ENCODE results near the gene UBALD2. TPM values are rescaled to one million over a fixed set of nuclear protein-coding genes. Genes with fewer than 3 reads are reported as not detected.
"Not testable (repeated sequence)": the region's sequence is repeated elsewhere in the genome, so short reads cannot be mapped to it uniquely, and the experiment has no call there.

UBALD2 gene
- polyA plus RNA-seq, 1 experiment, result 18.1 TPM

- Histone ChIP-seq H3K27me3 (ENCODE audit: control insufficient read depth, insufficient read depth, low read length) (no peaks in the 10 kb centered on the region), H3K9me3 (ENCODE audit: control insufficient read depth, insufficient read depth, low read length) (no peaks in the 10 kb centered on the region), H3K27ac (ENCODE audit: low read depth, low read length) (no peak overlapping the region), H3K4me3 (ENCODE audit: low read depth, low read length) (no peak overlapping the region)
- TF ChIP-seq, protein P1, sequence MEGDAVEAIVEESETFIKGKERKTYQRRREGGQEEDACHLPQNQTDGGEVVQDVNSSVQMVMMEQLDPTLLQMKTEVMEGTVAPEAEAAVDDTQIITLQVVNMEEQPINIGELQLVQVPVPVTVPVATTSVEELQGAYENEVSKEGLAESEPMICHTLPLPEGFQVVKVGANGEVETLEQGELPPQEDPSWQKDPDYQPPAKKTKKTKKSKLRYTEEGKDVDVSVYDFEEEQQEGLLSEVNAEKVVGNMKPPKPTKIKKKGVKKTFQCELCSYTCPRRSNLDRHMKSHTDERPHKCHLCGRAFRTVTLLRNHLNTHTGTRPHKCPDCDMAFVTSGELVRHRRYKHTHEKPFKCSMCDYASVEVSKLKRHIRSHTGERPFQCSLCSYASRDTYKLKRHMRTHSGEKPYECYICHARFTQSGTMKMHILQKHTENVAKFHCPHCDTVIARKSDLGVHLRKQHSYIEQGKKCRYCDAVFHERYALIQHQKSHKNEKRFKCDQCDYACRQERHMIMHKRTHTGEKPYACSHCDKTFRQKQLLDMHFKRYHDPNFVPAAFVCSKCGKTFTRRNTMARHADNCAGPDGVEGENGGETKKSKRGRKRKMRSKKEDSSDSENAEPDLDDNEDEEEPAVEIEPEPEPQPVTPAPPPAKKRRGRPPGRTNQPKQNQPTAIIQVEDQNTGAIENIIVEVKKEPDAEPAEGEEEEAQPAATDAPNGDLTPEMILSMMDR (IDR thresholded peaks at IDR 0.05; ENCODE audit: low read depth, low read length), result no peak
- no peak for DNase-seq (ENCODE audit: low read depth, low spot score)
- ChIA-PET CTCF (interaction anchor here (0.6 to 0.8 kb wide), 4 partner anchors 18 to 427 kb away, joined by 3 to 5 read pairs (median 4); no protein-coding TSS in a partner anchor), POLR2A (no interaction called here)
Observed at GRCh38 chr17:76297436-76297835, 32.3 kb downstream of the UBALD2 start.

DNA sequence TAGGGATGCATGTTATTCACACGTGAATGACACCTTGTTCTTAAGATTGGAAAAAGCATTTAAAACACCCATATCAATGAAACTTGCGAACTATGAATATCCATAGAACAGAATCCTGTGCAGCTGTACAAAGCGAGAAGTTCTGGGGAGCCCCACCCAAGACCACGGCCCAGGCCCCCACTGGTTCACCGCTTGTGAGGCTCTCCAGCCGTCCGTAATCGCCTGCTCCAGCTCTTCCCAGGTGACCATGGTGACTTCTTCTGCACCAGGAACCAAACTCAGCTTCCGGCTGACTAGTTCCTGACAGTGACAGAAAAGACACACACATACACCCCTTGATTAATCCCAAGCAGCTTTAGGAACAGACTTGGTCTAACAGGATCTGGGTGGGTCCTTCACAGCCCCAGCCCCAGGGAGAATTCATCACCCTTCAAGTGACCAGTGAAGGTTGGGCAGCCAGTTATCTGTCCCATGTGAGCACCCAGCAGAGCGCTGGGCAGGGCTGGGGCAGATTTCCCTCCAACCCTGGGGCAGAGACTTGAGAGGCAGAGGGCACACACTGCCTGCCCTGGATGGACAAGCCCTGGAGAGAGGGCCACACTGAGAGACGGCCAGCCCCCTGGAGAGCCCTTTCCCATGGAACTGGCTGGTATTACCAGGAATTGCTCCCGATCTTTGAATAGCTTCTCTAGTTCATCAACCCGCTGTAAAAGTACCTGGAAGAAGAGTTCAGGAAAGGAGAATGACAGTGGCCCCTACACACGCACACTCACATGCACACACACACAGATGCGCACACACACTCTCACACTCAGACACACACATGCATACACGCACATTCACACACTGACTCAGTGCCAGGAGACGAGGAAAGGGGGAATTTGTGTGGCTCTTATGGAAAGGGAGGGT lies 39.3 kb downstream of the UBALD2 start:
- ChIA-PET CTCF (interaction anchor here (0.6 to 10.1 kb wide), 11 partner anchors 10 to 219 kb away, joined by 3 to 170 read pairs (median 5); partner anchors contain the start of gene SPHK1), POLR2A (interaction anchor here (0.5 to 1.2 kb wide), 3 partner anchors 25 to 93 kb away, joined by 3 to 5 read pairs (median 4); partner anchors contain the start of gene SPHK1)
- no peak overlapping the region for H3K4me3 ChIP-seq (ENCODE audit: low read depth, low read length)
- H3K27me3 ChIP-seq (ENCODE audit: control insufficient read depth, insufficient read depth, low read length), result no peaks in the 10 kb centered on the region
- TF ChIP-seq, protein P1 (IDR thresholded peaks at IDR 0.05; ENCODE audit: low read depth, low read length), result no peak
- no peak for DNase-seq (ENCODE audit: low read depth, low spot score)
- no peaks in the 10 kb centered on the region; the same call in 1 of the 2 replicates for H3K9me3 ChIP-seq (ENCODE audit: control insufficient read depth, insufficient read depth, low read length)
- H3K27ac ChIP-seq (ENCODE audit: low read depth, low read length), result no peak overlapping the region

DNA sequence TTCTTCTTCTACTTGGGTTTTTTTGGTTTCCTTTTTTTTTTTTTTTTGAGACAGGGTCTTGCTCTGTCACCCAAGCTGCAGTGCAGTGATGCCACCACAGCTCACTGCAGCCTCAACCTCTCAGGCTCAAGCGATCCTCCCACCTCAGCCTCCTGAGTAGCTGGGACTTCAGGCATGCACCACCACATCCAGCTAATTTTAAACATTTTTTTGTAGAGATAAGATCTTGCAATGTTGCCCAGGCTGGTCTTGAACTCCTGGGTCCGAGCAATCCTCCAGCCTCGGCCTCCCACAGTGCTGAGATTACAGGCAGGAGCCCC lies 39.9 kb downstream of the UBALD2 start:
- ChIA-PET POLR2A (interaction anchor here (1.2 kb wide), 1 partner anchor 80 kb away, joined by 4 read pairs; the partner anchor contains the start of gene SPHK1), CTCF (interaction anchor here (0.6 to 10.1 kb wide), 5 partner anchors 25 to 218 kb away, joined by 5 to 170 read pairs (median 9); no protein-coding TSS in a partner anchor)
- not testable (repeated sequence) for H3K27ac ChIP-seq (ENCODE audit: low read depth, low read length); H3K27me3 ChIP-seq (ENCODE audit: control insufficient read depth, insufficient read depth, low read length); DNase-seq (ENCODE audit: low read depth, low spot score); H3K4me3 ChIP-seq (ENCODE audit: low read depth, low read length); H3K9me3 ChIP-seq (ENCODE audit: control insufficient read depth, insufficient read depth, low read length)

- TF ChIP-seq, protein P1 (IDR thresholded peaks at IDR 0.05; ENCODE audit: low read depth, low read length), result no peak
- DNase-seq (ENCODE audit: low read depth, low spot score), result no peak
- ChIA-PET CTCF (interaction anchor here (0.7 to 10.1 kb wide), 2 partner anchors 76 to 90 kb away, joined by 3 to 170 read pairs; no protein-coding TSS in a partner anchor), POLR2A (no interaction called here)
- H3K4me3 ChIP-seq (ENCODE audit: low read depth, low read length), result no peak overlapping the region
- H3K27me3 ChIP-seq (ENCODE audit: control insufficient read depth, insufficient read depth, low read length), result no peaks in the 10 kb centered on the region
- no peak overlapping the region for H3K27ac ChIP-seq (ENCODE audit: low read depth, low read length)
- no peaks in the 10 kb centered on the region; the same call in 1 of the 2 replicates for H3K9me3 ChIP-seq (ENCODE audit: control insufficient read depth, insufficient read depth, low read length)
Observed at GRCh38 chr17:76307299-76307965, 42.3 kb downstream of the UBALD2 start.

DNA sequence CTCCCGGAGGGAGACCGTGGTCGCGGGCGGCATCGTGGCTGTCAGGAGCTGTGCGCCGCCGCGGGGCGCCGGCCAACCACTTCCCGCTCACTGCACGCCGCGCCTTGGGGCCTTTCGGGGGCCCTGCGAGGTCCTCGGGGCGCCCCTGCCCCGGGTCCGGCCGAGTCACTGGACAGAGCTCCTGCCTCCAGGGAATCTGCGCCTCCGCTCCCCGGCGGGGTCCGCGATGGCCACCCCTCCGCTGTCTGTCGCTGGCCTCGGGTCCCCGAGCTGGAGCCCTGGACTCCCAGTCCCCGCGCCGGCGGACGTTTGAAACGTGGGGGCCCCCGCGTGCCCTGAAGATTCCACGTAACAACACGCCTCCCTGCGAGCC lies 42.8 kb downstream of the UBALD2 start, which contains the start of gene QRICH2:
QRICH2 (minus strand) TSS at position 311 of the 373 bp plus-strand sequence; CDS start at position 33, 278 bp downstream.
- TF ChIP-seq, protein P1 (IDR thresholded peaks at IDR 0.05; ENCODE audit: low read depth, low read length), result no peak
- no peaks in the 10 kb centered on the region for H3K27me3 ChIP-seq (ENCODE audit: control insufficient read depth, insufficient read depth, low read length)
- CTCF ChIA-PET, result interaction anchor here (10.1 kb wide), 1 partner anchor 89 kb away, joined by 170 read pairs; no protein-coding TSS in a partner anchor
- DNase-seq (ENCODE audit: low read depth, low spot score), result no peak
- H3K27ac ChIP-seq (ENCODE audit: low read depth, low read length), result no peak within 1 kb of the TSS
- no peaks in the 10 kb centered on the region; the same call in 1 of the 2 replicates for H3K9me3 ChIP-seq (ENCODE audit: control insufficient read depth, insufficient read depth, low read length)
- POLR2A ChIA-PET, result no interaction called here
- H3K4me3 ChIP-seq (ENCODE audit: low read depth, low read length), result no peak within 1 kb of the TSS

Data from AG04450 (cell line).